CD14-positive monocyte (primary cell): ENCODE data around the gene BCAS4. TPM values are rescaled to one million over a fixed set of nuclear protein-coding genes. Genes with fewer than 3 reads are reported as not detected.

ENCODE experiments used
- DNase-seq, 3 donors: peaks; one replicate each; pipeline ENCODE4 v3.0.0-alpha.2; 2011 to 2022
- H2AFZ ChIP-seq: 2 replicates; pipeline ENCODE4 v1.6.0; 2012; ENCODE audit warnings: mild to moderate bottlenecking, low read depth, low read length, inconsistent platforms; ENCODE audit not compliant: insufficient read depth, poor library complexity, severe bottlenecking
- H3K27ac ChIP-seq, 2 donors: 1 replicate in 1 of 2; 2 replicates in 1 of 2; pipeline ENCODE4 v1.5.1; 2012 to 2013; ENCODE audit warnings: low read length in 2 of 2, control low read depth in 1 of 2, inconsistent platforms in 1 of 2, low read depth in 1 of 2, mild to moderate bottlenecking in 1 of 2
- H3K27me3 ChIP-seq, 2 donors: one replicate each; pipeline versions ENCODE4 v1.6.0 to v1.6.1; 2011 to 2013; ENCODE audit warnings: low read length in 2 of 2; ENCODE audit not compliant: control insufficient read depth in 2 of 2, insufficient read depth in 2 of 2
- H3K36me3 ChIP-seq, 2 donors: replicated peaks in 1 of 2; 1 replicate in 1 of 2; 2 replicates in 1 of 2; pipeline versions ENCODE4 v1.5.1 to v1.6.1; 2012 to 2013; ENCODE audit warnings: low read length in 2 of 2, control low read depth in 1 of 2, inconsistent platforms in 1 of 2, mild to moderate bottlenecking in 1 of 2; ENCODE audit not compliant: insufficient read depth in 2 of 2, control insufficient read depth in 1 of 2
- H3K4me1 ChIP-seq, 2 donors: 1 replicate in 1 of 2; 2 replicates in 1 of 2; pipeline versions ENCODE4 v1.5.1 to v1.6.1; 2012 to 2013; ENCODE audit warnings: low read length in 2 of 2, control low read depth in 1 of 2, inconsistent platforms in 1 of 2, mild to moderate bottlenecking in 1 of 2, moderate library complexity in 1 of 2; ENCODE audit not compliant: insufficient read depth in 2 of 2, control insufficient read depth in 1 of 2
- H3K4me2 ChIP-seq: replicated peaks from 2 replicates; pipeline ENCODE3; 2012; ENCODE audit warnings: low read length, moderate library complexity, mild to moderate bottlenecking; ENCODE audit not compliant: poor library complexity, severe bottlenecking; ENCODE audit errors: extremely low read depth
- H3K4me3 ChIP-seq, 3 experiments: fragments of 200-600 bp in 1 of 3; sonication (generic) in 1 of 3; replicated peaks in 1 of 3; 1 replicate in 2 of 3; 2 replicates in 1 of 3; pipeline ENCODE4 v1.5.1; 2011 to 2013; ENCODE audit warnings: low read length in 3 of 3, mild to moderate bottlenecking in 3 of 3, control low read depth in 2 of 3, low read depth in 2 of 3, inconsistent platforms in 1 of 3, moderate library complexity in 1 of 3
- H3K79me2 ChIP-seq: 2 replicates; pipeline ENCODE4 v1.6.0; 2012; ENCODE audit warnings: mild to moderate bottlenecking, control low read depth, inconsistent platforms, low read length, moderate library complexity; ENCODE audit not compliant: insufficient read depth
- H3K9ac ChIP-seq: 2 replicates; pipeline ENCODE4 v1.6.0; 2017; ENCODE audit warnings: low read length, mild to moderate bottlenecking; ENCODE audit not compliant: insufficient read depth, poor library complexity, severe bottlenecking
- H3K9me3 ChIP-seq, 2 donors: replicated peaks in 1 of 2; 1 replicate in 1 of 2; 2 replicates in 1 of 2; pipeline versions ENCODE4 v1.5.1 to v1.6.1; 2012 to 2013; ENCODE audit warnings: low read length in 2 of 2, control low read depth in 1 of 2; ENCODE audit not compliant: control insufficient read depth in 1 of 2, insufficient read depth in 1 of 2
- H4K20me1 ChIP-seq: 2 replicates; pipeline ENCODE4 v1.6.0; 2012; ENCODE audit warnings: mild to moderate bottlenecking, low read length, control low read depth, moderate library complexity; ENCODE audit not compliant: insufficient read depth
- H3K27ac Mint-ChIP-seq, 7 donors: one replicate each; pipeline ENCODE4 v1.8.0; 2020; ENCODE audit warnings: mild to moderate bottlenecking in 7 of 7, mixed read lengths in 7 of 7, moderate library complexity in 6 of 7, inconsistent platforms in 2 of 7
- H3K27me3 Mint-ChIP-seq, 3 donors: one replicate each; pipeline ENCODE4 v1.8.0; 2021 to 2022; ENCODE audit warnings: low read depth in 3 of 3, mild to moderate bottlenecking in 3 of 3, mixed read lengths in 3 of 3, moderate library complexity in 3 of 3, inconsistent platforms in 1 of 3
- H3K36me3 Mint-ChIP-seq, 2 donors: one replicate each; pipeline ENCODE4 v1.8.0; 2020; ENCODE audit warnings: mixed read lengths in 2 of 2, inconsistent platforms in 1 of 2, mild to moderate bottlenecking in 1 of 2
- H3K4me1 Mint-ChIP-seq: one replicate; pipeline ENCODE4 v1.8.0; 2020; ENCODE audit warnings: mild to moderate bottlenecking, mixed read lengths
- H3K4me3 Mint-ChIP-seq, 2 donors: one replicate each; pipeline ENCODE4 v1.8.0; 2020; ENCODE audit warnings: mild to moderate bottlenecking in 2 of 2, mixed read lengths in 2 of 2, moderate library complexity in 1 of 2
- H3K9me3 Mint-ChIP-seq, 7 donors: one replicate each; pipeline ENCODE4 v1.8.0; 2020 to 2022; ENCODE audit warnings: mixed read lengths in 7 of 7, mild to moderate bottlenecking in 6 of 7, moderate library complexity in 6 of 7, inconsistent platforms in 2 of 7
- WGBS: methylation state at CpG from one replicate; pipeline ENCODE4 v1.1.5; 2013; ENCODE audit warnings: missing lambda C conversion rate; ENCODE audit not compliant: insufficient coverage; 5-methylcytosine and 5-hydroxymethylcytosine counted together
- intact Hi-C, 2 donors: fragments of 100-400 bp; cut with micrococcal nuclease; formaldehyde crosslinking; loops; one replicate each; pipeline versions ENCODE4 v1.15.0 to v1.15.1; 2023
- polyA plus RNA-seq, 3 donors: library from polyadenylated mRNA; depleted of rRNA in 1 of 3; unstranded in 2 of 3; stranded (reverse) in 1 of 3; fragments of 300-500 nt in 2 of 3; fragments of >200 nt in 1 of 3; fragmentation: Illumina TruSeq in 2 of 3; gene quantifications; 1 replicate in 2 of 3; 2 replicates in 1 of 3; pipeline ENCODE4 v1.2.3, GENCODE V29; 2012 to 2021
- TF ChIP-seq, protein P1 (sequence below): fragments of 200-600 bp; IDR thresholded peaks from one replicate; pipeline ENCODE4 v1.8.0; 2022; ENCODE audit warnings: antibody characterized with exemption, mild to moderate bottlenecking

The BCAS4 gene
- polyA plus RNA-seq, 3 donors: 0.16 to 1.0 (median 0.69) TPM

DNA sequence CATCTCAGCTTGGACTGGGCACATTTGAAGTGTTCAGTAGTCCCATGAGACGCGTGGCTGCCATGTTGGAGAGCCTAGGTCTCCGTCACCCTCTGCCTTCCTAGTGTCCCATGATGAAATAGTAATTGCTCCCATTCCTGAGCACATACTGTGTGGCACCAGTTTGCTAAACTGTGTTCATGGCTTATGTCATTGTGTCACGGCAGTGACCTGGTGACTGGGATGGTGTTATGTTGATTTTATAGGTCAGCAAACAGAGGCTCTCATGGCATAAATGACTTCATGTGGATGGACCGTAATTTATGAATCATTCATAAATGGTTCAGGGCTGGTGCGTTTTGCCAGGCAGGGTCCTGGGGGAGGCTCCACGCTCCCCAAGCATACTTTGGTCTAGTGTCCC lies 3.8 kb downstream of the BCAS4 start:
- no peaks in the 10 kb centered on the region for H3K36me3 ChIP-seq
- intact Hi-C loops: loop anchor here in 1 of 2 donors (10.0 kb wide), 1 partner anchor 136 kb away; the partner anchor contains the start of gene ADNP
- Mint-ChIP-seq H3K27me3 (peaks cover 6 to 20% (median 10%) of the 10 kb centered on the region in 3 donors), H3K4me1 (peaks cover 10% of the 10 kb centered on the region), H3K4me3 (no peak overlapping the region), H3K9me3 (peaks cover 0 to 3% (median 0%) of the 10 kb centered on the region in 7 donors), H3K27ac (no peak overlapping the region), H3K36me3 (no peaks in the 10 kb centered on the region)
- no peaks in the 10 kb centered on the region for H4K20me1 ChIP-seq
- peaks cover 16 to 20% of the 10 kb centered on the region in 2 donors for H3K4me1 ChIP-seq
- 100% methylated on average over 6 of the region's 7 CpGs for WGBS
- peaks cover 7 to 9% of the 10 kb centered on the region in 2 donors for H3K27me3 ChIP-seq
- H3K9ac ChIP-seq: no peak overlapping the region
- no peaks in the 10 kb centered on the region for H3K9me3 ChIP-seq
- H3K79me2 ChIP-seq: no peaks in the 10 kb centered on the region
- no peak overlapping the region for H3K27ac ChIP-seq
- no peak overlapping the region for H3K4me2 ChIP-seq
- no peak for DNase-seq
- TF ChIP-seq, protein P1, sequence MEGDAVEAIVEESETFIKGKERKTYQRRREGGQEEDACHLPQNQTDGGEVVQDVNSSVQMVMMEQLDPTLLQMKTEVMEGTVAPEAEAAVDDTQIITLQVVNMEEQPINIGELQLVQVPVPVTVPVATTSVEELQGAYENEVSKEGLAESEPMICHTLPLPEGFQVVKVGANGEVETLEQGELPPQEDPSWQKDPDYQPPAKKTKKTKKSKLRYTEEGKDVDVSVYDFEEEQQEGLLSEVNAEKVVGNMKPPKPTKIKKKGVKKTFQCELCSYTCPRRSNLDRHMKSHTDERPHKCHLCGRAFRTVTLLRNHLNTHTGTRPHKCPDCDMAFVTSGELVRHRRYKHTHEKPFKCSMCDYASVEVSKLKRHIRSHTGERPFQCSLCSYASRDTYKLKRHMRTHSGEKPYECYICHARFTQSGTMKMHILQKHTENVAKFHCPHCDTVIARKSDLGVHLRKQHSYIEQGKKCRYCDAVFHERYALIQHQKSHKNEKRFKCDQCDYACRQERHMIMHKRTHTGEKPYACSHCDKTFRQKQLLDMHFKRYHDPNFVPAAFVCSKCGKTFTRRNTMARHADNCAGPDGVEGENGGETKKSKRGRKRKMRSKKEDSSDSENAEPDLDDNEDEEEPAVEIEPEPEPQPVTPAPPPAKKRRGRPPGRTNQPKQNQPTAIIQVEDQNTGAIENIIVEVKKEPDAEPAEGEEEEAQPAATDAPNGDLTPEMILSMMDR: no peak
- no peak overlapping the region for H3K4me3 ChIP-seq
- H2AFZ ChIP-seq: no peak overlapping the region

DNA sequence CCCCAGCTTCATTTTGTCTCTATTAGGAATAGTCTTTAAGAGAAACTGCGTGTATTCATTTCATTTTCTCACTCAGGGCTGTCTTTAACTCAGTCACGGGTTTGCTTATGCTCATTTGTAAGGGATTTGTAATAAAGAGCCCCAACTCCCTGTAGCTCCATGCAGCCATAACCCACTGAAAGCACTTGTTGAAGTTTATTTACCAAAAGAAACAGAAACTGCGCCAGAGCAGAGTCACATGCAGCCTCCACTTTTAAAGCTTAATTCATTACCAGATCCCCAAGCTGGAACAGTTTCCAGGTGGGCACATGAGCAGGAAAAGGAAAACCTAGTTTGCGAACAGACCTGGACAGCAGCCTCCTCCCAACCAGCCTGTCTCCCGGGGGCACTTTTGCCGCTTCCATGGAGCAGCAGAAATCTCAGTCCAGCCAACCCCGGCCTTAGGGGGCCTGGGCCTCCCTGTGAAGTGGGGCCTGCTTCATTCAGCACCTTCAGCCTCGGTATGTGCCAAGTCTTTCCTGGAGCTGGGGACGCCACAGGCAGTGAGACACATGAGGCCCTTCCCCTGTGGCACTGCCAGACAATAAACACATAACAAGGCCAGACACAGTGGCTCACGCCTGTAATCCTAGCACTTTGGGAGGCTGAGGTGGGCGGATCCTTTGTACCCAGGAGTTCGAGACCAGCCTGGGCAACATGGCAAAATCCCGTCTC lies 4.5 kb downstream of the BCAS4 start:
- no peaks in the 10 kb centered on the region for H3K36me3 Mint-ChIP-seq
- TF ChIP-seq, protein P1: no peak
- peaks cover 6% of the 10 kb centered on the region for H3K4me1 Mint-ChIP-seq
- no peaks in the 10 kb centered on the region for H3K79me2 ChIP-seq
- no peak overlapping the region for H2AFZ ChIP-seq
- intact Hi-C loops: loop anchor here in 1 of 2 donors (10.0 kb wide), 1 partner anchor 135 kb away; the partner anchor contains the start of gene ADNP
- H3K4me2 ChIP-seq: no peak overlapping the region
- H3K9ac ChIP-seq: no peak overlapping the region
- WGBS: 92% methylated on average over 11 of the region's 13 CpGs
- peaks cover 0 to 3% (median 0%) of the 10 kb centered on the region in 7 donors for H3K9me3 Mint-ChIP-seq
- H3K36me3 ChIP-seq: no peaks in the 10 kb centered on the region
- no peak overlapping the region for H3K27ac Mint-ChIP-seq
- peaks cover 6 to 15% (median 10%) of the 10 kb centered on the region in 3 donors for H3K27me3 Mint-ChIP-seq
- H3K27ac ChIP-seq: no peak overlapping the region
- H3K4me1 ChIP-seq: peaks cover 10 to 16% of the 10 kb centered on the region in 2 donors
- H3K4me3 ChIP-seq: no peak overlapping the region
- DNase-seq: no peak
- H3K9me3 ChIP-seq: no peaks in the 10 kb centered on the region
- peaks cover 7 to 9% of the 10 kb centered on the region in 2 donors for H3K27me3 ChIP-seq
- no peak overlapping the region for H3K4me3 Mint-ChIP-seq
- H4K20me1 ChIP-seq: no peaks in the 10 kb centered on the region
